ENCODE data around the gene LCN6. TPM values are rescaled to one million over a fixed set of nuclear protein-coding genes. Genes with fewer than 3 reads are reported as not detected.

The LCN6 gene
- total and polyA plus RNA-seq, 10 of the 15 experiments (the other 5 are each of a cell fraction or from before 2014, with no cell fraction given), result not detected

- no peak for TF ChIP-seq USF2 (IDR thresholded peaks at IDR 0.05; ENCODE audit: borderline replicate concordance, low read depth, low read length)
- no peak for TF ChIP-seq RCOR1 (conservative IDR thresholded peaks at IDR 0.05; ENCODE audit: low read depth, low read length)
- TF ChIP-seq MAX (IDR thresholded peaks at IDR 0.05; ENCODE audit: low read depth, low read length), result no peak
- no peak for TF ChIP-seq ESRRA (IDR thresholded peaks at IDR 0.05; ENCODE audit: low read length)
- TF ChIP-seq TAF1 (IDR thresholded peaks at IDR 0.05; ENCODE audit: borderline replicate concordance, low read depth, low read length), result peak; percentile 53; the same call in 1 of the 2 replicates
- TF ChIP-seq CBX3 (IDR thresholded peaks at IDR 0.05; ENCODE audit: borderline replicate concordance, low read depth), result no peak
- no peak for TF ChIP-seq SMARCA5 (IDR thresholded peaks at IDR 0.05)
- no peak for TF ChIP-seq RAD51 (IDR thresholded peaks at IDR 0.05)
- TF ChIP-seq REST (IDR thresholded peaks at IDR 0.05; ENCODE audit: low read depth, low read length), result no peak
- no peak; the same call in 1 of the 2 replicates for TF ChIP-seq BACH1 (IDR thresholded peaks at IDR 0.05; ENCODE audit: borderline replicate concordance)
- no peak for TF ChIP-seq ZNF592 (IDR thresholded peaks at IDR 0.05)
- no peak for TF ChIP-seq PRDM15 (CRISPR knock-in tag; IDR thresholded peaks at IDR 0.05)
- TF ChIP-seq HDAC6 (IDR thresholded peaks at IDR 0.05; ENCODE audit: unreplicated experiment), result no peak
Observed at GRCh38 chr9:136790640-136791515, 42.6 kb upstream of the LCN6 start, which contains the start of gene TMEM141 (continued).
